Measurements from ENCODE around the gene KCNN4.

The KCNN4 gene

DNA sequence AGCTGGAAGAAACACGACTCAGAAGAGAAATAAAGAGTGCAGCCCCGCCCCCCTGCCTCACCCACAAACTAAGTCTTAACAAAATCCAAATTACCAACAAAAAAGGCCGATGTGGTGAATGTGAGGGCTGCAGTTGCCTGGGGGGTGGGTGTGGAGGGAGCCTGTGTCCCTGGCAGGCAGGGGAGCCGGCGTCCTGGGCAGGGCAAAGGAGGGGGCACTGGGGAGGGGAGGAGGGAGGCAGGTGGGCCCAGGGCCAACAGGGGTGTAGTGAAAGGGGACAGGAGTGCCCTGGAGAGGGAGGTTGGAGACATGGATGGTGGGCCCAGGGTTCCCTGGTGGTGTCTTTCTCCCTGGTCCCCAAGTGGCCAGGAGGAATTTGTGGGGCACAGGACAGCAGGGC is 60.9 kb downstream of the KCNN4 start:
- TF ChIP-seq, protein P1, sequence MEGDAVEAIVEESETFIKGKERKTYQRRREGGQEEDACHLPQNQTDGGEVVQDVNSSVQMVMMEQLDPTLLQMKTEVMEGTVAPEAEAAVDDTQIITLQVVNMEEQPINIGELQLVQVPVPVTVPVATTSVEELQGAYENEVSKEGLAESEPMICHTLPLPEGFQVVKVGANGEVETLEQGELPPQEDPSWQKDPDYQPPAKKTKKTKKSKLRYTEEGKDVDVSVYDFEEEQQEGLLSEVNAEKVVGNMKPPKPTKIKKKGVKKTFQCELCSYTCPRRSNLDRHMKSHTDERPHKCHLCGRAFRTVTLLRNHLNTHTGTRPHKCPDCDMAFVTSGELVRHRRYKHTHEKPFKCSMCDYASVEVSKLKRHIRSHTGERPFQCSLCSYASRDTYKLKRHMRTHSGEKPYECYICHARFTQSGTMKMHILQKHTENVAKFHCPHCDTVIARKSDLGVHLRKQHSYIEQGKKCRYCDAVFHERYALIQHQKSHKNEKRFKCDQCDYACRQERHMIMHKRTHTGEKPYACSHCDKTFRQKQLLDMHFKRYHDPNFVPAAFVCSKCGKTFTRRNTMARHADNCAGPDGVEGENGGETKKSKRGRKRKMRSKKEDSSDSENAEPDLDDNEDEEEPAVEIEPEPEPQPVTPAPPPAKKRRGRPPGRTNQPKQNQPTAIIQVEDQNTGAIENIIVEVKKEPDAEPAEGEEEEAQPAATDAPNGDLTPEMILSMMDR (IDR thresholded peaks at IDR 0.05; ENCODE audit: insufficient read depth, low read depth, low read length, missing control alignments): no peak
- DNase-seq (ENCODE audit: low read depth): no peak
- H3K4me3 ChIP-seq (ENCODE audit: low read length): no peak overlapping the region

DNA sequence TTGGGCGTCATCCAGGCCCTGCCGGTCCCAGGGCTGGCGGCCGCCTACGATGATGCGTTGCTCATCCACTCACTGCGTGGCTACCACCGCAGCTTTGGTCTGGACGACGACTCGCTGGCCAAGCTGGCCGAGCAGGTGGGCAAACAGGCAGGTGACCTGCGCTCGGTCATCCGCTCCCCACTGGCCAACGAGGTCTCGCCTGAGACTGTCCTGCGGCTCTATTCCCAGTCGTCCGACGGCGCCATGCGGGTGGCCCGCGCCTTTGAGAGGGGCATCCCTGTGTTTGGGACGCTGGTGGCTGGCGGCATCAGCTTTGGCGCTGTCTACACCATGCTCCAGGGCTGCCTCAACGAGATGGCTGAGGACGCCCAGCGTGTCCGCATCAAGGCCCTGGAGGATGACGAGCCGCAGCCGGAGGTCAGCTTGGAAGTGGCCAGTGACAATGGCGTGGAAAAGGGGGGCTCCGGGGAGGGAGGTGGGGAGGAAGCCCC is 61.4 kb downstream of the KCNN4 start:
- no peak for DNase-seq (ENCODE audit: low read depth)

DNA sequence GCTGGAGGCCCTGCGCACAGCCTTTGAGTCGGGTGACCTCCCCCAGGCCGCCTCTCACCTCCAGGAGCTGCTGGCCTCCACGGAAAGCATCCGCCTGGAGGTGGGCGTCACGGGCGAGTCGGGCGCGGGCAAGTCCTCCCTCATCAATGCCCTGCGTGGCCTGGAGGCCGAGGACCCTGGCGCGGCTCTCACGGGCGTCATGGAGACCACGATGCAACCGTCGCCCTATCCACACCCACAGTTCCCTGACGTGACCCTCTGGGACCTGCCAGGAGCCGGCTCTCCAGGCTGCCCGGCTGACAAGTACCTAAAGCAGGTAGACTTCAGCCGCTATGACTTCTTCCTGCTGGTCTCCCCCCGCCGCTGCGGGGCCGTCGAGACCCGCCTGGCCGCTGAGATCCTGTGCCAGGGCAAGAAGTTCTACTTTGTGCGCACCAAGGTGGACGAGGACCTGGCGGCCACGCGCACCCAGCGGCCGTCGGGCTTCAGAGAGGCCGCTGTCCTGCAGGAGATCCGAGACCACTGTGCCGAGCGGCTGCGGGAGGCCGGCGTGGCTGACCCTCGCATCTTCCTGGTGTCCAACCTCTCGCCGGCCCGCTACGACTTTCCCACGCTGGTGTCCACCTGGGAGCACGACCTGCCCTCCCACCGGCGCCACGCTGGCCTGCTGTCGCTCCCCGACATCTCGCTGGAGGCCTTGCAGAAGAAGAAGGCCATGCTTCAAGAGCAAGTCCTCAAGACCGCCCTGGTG is 62.0 kb downstream of the KCNN4 start:
- TF ChIP-seq, protein P1 (IDR thresholded peaks at IDR 0.05; ENCODE audit: insufficient read depth, low read depth, low read length, missing control alignments): no peak
- DNase-seq (ENCODE audit: low read depth): no peak
- no peak overlapping the region for H3K4me3 ChIP-seq (ENCODE audit: low read length)

More for the DNA sequence above, 61.4 kb downstream of the KCNN4 start:
- no peak overlapping the region for H3K4me3 ChIP-seq (ENCODE audit: low read length)
- TF ChIP-seq, protein P1 (IDR thresholded peaks at IDR 0.05; ENCODE audit: insufficient read depth, low read depth, low read length, missing control alignments): no peak

Measured in epithelial cell of esophagus (primary cell).